WTC11 (cell line): ENCODE results near the gene FOCAD. TPM values are rescaled to one million over a fixed set of nuclear protein-coding genes. Genes with fewer than 3 reads are reported as not detected.

ENCODE experiments used
- ATAC-seq: fragments of 200-7000 bp; cut with Tn5 transposase; 2 replicates; pipeline ENCODE4 v1.10.0; 2021; ENCODE audit warnings: mild to moderate bottlenecking, moderate library complexity
- CTCF ChIA-PET: fragments of 300-600 bp; sonication (Branson Sonifier 250); formaldehyde crosslinking; loops from one replicate; lab custom pipeline; 2021; ENCODE audit warnings: antibody characterized with exemption; lab: Charles Lee
- POLR2A ChIA-PET: fragments of 350-600 bp; sonication (Branson Sonifier 250); formaldehyde crosslinking; loops from one replicate; lab custom pipeline; 2021; ENCODE audit warnings: antibody characterized with exemption; lab: Charles Lee
- DNase-seq: peaks from one replicate; pipeline ENCODE4 v3.0.0; 2021; ENCODE audit warnings: low spot score
- H3K27ac Mint-ChIP-seq: 2 replicates; pipeline ENCODE4 v1.8.0; 2021; ENCODE audit warnings: mixed read lengths
- H3K27me3 Mint-ChIP-seq: 2 replicates; pipeline ENCODE4 v1.8.0; 2021; ENCODE audit warnings: low read depth, mild to moderate bottlenecking, moderate library complexity, mixed read lengths
- H3K36me3 Mint-ChIP-seq: 2 replicates; pipeline ENCODE4 v1.8.0; 2021; ENCODE audit warnings: mixed read lengths
- H3K4me1 Mint-ChIP-seq: 2 replicates; pipeline ENCODE4 v1.8.0; 2022; ENCODE audit warnings: mixed read lengths
- H3K4me3 Mint-ChIP-seq: 2 replicates; pipeline ENCODE4 v1.8.0; 2021; ENCODE audit warnings: mild to moderate bottlenecking, moderate library complexity, mixed read lengths
- H3K9me3 Mint-ChIP-seq: 2 replicates; pipeline ENCODE4 v1.8.0; 2021; ENCODE audit warnings: mixed read lengths
- ARID4B ChIP-seq: sonication (generic); formaldehyde crosslinking; IDR thresholded peaks from 2 replicates; pipeline ENCODE4 v1.8.0; 2023; ENCODE audit warnings: missing genetic modification reagents, mild to moderate bottlenecking, borderline replicate concordance
- ATF1 ChIP-seq: sonication (generic); formaldehyde crosslinking; IDR thresholded peaks from 2 replicates; pipeline ENCODE4 v1.8.1; 2023; ENCODE audit warnings: mild to moderate bottlenecking, moderate library complexity, missing genetic modification reagents
- ATF3 ChIP-seq: sonication (generic); formaldehyde crosslinking; conservative IDR thresholded peaks from 2 replicates; pipeline ENCODE4 v1.8.1; 2022; ENCODE audit warnings: mild to moderate bottlenecking, missing genetic modification reagents
- ERG ChIP-seq: fragments of 250-450 bp; sonication (Bioruptor Pico); IDR thresholded peaks from 2 replicates; pipeline ENCODE4 v1.8.0; 2021; ENCODE audit warnings: mild to moderate bottlenecking
- MAX ChIP-seq: sonication (generic); formaldehyde crosslinking; IDR thresholded peaks from 2 replicates; pipeline ENCODE4 v1.8.0; 2022; ENCODE audit warnings: mild to moderate bottlenecking, missing genetic modification reagents
- MYBL2 ChIP-seq: sonication (generic); formaldehyde crosslinking; IDR thresholded peaks from 2 replicates; pipeline ENCODE4 v1.8.1; 2023; ENCODE audit warnings: mild to moderate bottlenecking, moderate library complexity, missing genetic modification reagents
- NFATC4 ChIP-seq: fragments of 250-450 bp; sonication (Bioruptor Pico); IDR thresholded peaks from 2 replicates; pipeline ENCODE4 v1.9.0; 2021; ENCODE audit warnings: mild to moderate bottlenecking
- OVOL2 ChIP-seq: fragments of 250-450 bp; sonication (Bioruptor Pico); IDR thresholded peaks from 2 replicates; pipeline ENCODE4 v1.9.0; 2021; ENCODE audit warnings: mild to moderate bottlenecking, borderline replicate concordance
- PRDM15 ChIP-seq: sonication (generic); formaldehyde crosslinking; IDR thresholded peaks from 2 replicates; pipeline ENCODE4 v1.8.0; 2022; ENCODE audit warnings: missing genetic modification reagents
- SMAD4 ChIP-seq: sonication (generic); formaldehyde crosslinking; IDR thresholded peaks from 2 replicates; pipeline ENCODE4 v1.8.0; 2022; ENCODE audit warnings: mild to moderate bottlenecking, missing genetic modification reagents
- ZNF138 ChIP-seq: sonication (generic); formaldehyde crosslinking; conservative IDR thresholded peaks from 2 replicates; pipeline ENCODE4 v1.8.1; 2022; ENCODE audit warnings: mild to moderate bottlenecking, moderate library complexity, missing genetic modification reagents
- ZNF219 ChIP-seq: sonication (generic); formaldehyde crosslinking; IDR thresholded peaks from 2 replicates; pipeline ENCODE4 v1.8.0; 2023; ENCODE audit warnings: missing genetic modification reagents, mild to moderate bottlenecking, borderline replicate concordance
- ZNF281 ChIP-seq: sonication (generic); formaldehyde crosslinking; IDR thresholded peaks from 2 replicates; pipeline ENCODE4 v1.8.0; 2023; ENCODE audit warnings: mild to moderate bottlenecking, missing genetic modification reagents
- ZNF416 ChIP-seq: fragments of 250-450 bp; sonication (Bioruptor Pico); IDR thresholded peaks from 2 replicates; pipeline ENCODE4 v1.9.0; 2021; ENCODE audit warnings: mild to moderate bottlenecking, inconsistent platforms
- ZNF423 ChIP-seq: fragments of 250-450 bp; sonication (Bioruptor Pico); IDR thresholded peaks from 2 replicates; pipeline ENCODE4 v2.1.2; 2022; ENCODE audit warnings: mild to moderate bottlenecking, moderate library complexity
- total RNA-seq: library from RNA; stranded (reverse); gene quantifications from 3 replicates; pipeline ENCODE4 v1.2.3, GENCODE V29; 2021

The FOCAD gene
- total RNA-seq, 1 experiment from 2014 or later = 34.3 TPM

GRCh38 chr9:20754556-20754955 lies 70.5 kb downstream of the FOCAD start (continued):
- TF ChIP-seq ARID4B (CRISPR knock-in tag) = no peak
- no peak for TF ChIP-seq MAX
- no peak for TF ChIP-seq ZNF219
- TF ChIP-seq ATF3 (CRISPR knock-in tag) = no peak
- no peak for TF ChIP-seq MYBL2
- TF ChIP-seq ZNF138 (CRISPR knock-in tag) = no peak

GRCh38 chr9:20760246-20760891 lies 76.3 kb downstream of the FOCAD start:
- no peak overlapping the region for H3K27ac Mint-ChIP-seq
- H3K4me3 Mint-ChIP-seq = no peak overlapping the region
- H3K36me3 Mint-ChIP-seq = peaks cover 17% of the 10 kb centered on the region
- ChIA-PET POLR2A (no interaction called here), CTCF (no interaction called here)
- DNase-seq (no peak), ATAC-seq (no peak)
- H3K4me1 Mint-ChIP-seq = no peaks in the 10 kb centered on the region; the same call in 1 of the 2 replicates
- H3K9me3 Mint-ChIP-seq = peaks cover 6% of the 10 kb centered on the region
- no peaks in the 10 kb centered on the region for H3K27me3 Mint-ChIP-seq
- TF ChIP-seq ZNF423 (CRISPR knock-in tag) (no peak), ATF1 (CRISPR knock-in tag) (no peak), PRDM15 (no peak), NFATC4 (no peak), OVOL2 (CRISPR knock-in tag) (no peak), ERG (no peak), SMAD4 (CRISPR knock-in tag) (no peak), ZNF281 (CRISPR knock-in tag) (no peak), ZNF416 (CRISPR knock-in tag) (no peak)
- TF ChIP-seq, all 79 proteins: peak for 0
